H1 (cell line): Measurements from ENCODE around the gene SRSF7. TPM values are rescaled to one million over a fixed set of nuclear protein-coding genes. Genes with fewer than 3 reads are reported as not detected.

ENCODE experiments used
- CTCF ChIA-PET: fragments of 300-600 bp; sonication (Branson Sonifier 250); formaldehyde crosslinking; loops from one replicate; lab custom pipeline; 2021; ENCODE audit not compliant: partially characterized antibody; lab: Charles Lee
- POLR2A ChIA-PET: fragments of 300-600 bp; sonication (Branson Sonifier 250); formaldehyde crosslinking; loops from one replicate; lab custom pipeline; 2021; ENCODE audit warnings: inconsistent platforms; ENCODE audit not compliant: partially characterized antibody; lab: Charles Lee
- DNase-seq, 2 experiments: peaks; one replicate each; pipeline versions ENCODE4 v3.0.0 to v3.0.0-alpha.2; 2010 to 2022; ENCODE audit warnings: low spot score in 2 of 2, low read depth in 1 of 2, mixed read lengths in 1 of 2
- FAIRE-seq: peaks from 2 replicates; lab custom pipeline; 2011; peaks lifted over from hg19 to GRCh38; lab: Jason Lieb, UNC
- H2AFZ ChIP-seq: 2 replicates; pipeline ENCODE4 v1.8.1; 2012; ENCODE audit warnings: low read length, inconsistent platforms
- H2AK5ac ChIP-seq: 2 replicates; pipeline ENCODE4 v1.6.1; 2013; ENCODE audit warnings: low read depth, low read length
- H2BK120ac ChIP-seq: replicated peaks from 2 replicates; pipeline ENCODE3; 2013; ENCODE audit warnings: low read depth, low read length, inconsistent platforms
- H2BK12ac ChIP-seq: 2 replicates; pipeline ENCODE4 v1.6.1; 2013; ENCODE audit warnings: low read depth, low read length
- H2BK15ac ChIP-seq: 2 replicates; pipeline ENCODE4 v1.6.1; 2013; ENCODE audit warnings: low read length
- H2BK20ac ChIP-seq: 2 replicates; pipeline ENCODE4 v1.6.1; 2013; ENCODE audit warnings: low read length
- H2BK5ac ChIP-seq: 2 replicates; pipeline ENCODE4 v1.6.1; 2013; ENCODE audit warnings: low read depth, low read length
- H3K14ac ChIP-seq: 2 replicates; pipeline ENCODE4 v1.6.1; 2013; ENCODE audit warnings: inconsistent platforms; ENCODE audit not compliant: insufficient read length
- H3K18ac ChIP-seq: 2 replicates; pipeline ENCODE4 v1.6.1; 2013; ENCODE audit warnings: low read length; ENCODE audit errors: extremely low read depth
- H3K23ac ChIP-seq: 2 replicates; pipeline ENCODE4 v1.6.1; 2013; ENCODE audit warnings: inconsistent platforms; ENCODE audit not compliant: insufficient read length
- H3K23me2 ChIP-seq: 2 replicates; pipeline ENCODE4 v1.6.1; 2013; ENCODE audit warnings: low read depth, low read length
- H3K27ac ChIP-seq: 2 replicates; pipeline ENCODE4 v1.6.1; 2011; ENCODE audit warnings: low read depth, low read length, inconsistent platforms
- H3K27me3 ChIP-seq, 4 experiments: replicated peaks in 1 of 4; 1 replicate in 1 of 4; 2 replicates in 3 of 4; pipeline versions ENCODE4 v1.6.1 to v1.8.1; 2011 to 2013; ENCODE audit warnings: low read length in 3 of 4, mild to moderate bottlenecking in 3 of 4, inconsistent platforms in 2 of 4, mixed read lengths in 2 of 4, moderate library complexity in 1 of 4; ENCODE audit not compliant: control insufficient read depth in 3 of 4, insufficient read depth in 3 of 4; ENCODE audit errors: extremely low read depth in 1 of 4
- H3K36me3 ChIP-seq, 4 experiments: 2 replicates each; pipeline versions ENCODE4 v1.6.1 to v1.8.1; 2011 to 2013; ENCODE audit warnings: mild to moderate bottlenecking in 4 of 4, low read length in 3 of 4, moderate library complexity in 2 of 4, control low read depth in 1 of 4, inconsistent platforms in 1 of 4; ENCODE audit not compliant: insufficient read depth in 4 of 4, control insufficient read depth in 2 of 4
- H3K4ac ChIP-seq: replicated peaks from 2 replicates; pipeline ENCODE3; 2013; ENCODE audit warnings: low read length, low read depth, mixed read lengths, inconsistent platforms; ENCODE audit not compliant: insufficient read length
- H3K4me1 ChIP-seq, 4 experiments: replicated peaks in 1 of 4; 1 replicate in 1 of 4; 2 replicates in 3 of 4; pipeline versions ENCODE4 v1.6.1 to v1.8.1; 2011 to 2013; ENCODE audit warnings: low read length in 3 of 4, inconsistent platforms in 2 of 4, mixed read lengths in 1 of 4; ENCODE audit not compliant: insufficient read depth in 4 of 4, control insufficient read depth in 3 of 4
- H3K4me2 ChIP-seq, 2 experiments: 2 replicates each; pipeline versions ENCODE4 v1.6.1 to v1.8.1; 2011 to 2013; ENCODE audit warnings: low read depth in 2 of 2, low read length in 2 of 2, control low read depth in 1 of 2, inconsistent platforms in 1 of 2, mild to moderate bottlenecking in 1 of 2; ENCODE audit not compliant: insufficient read depth in 1 of 2
- H3K4me3 ChIP-seq, 4 experiments: fragments of 200-600, 300-600 bp in 1 of 4; sonication (generic), shearing (Covaris generic), sonication (Bioruptor Twin) in 1 of 4; 2 replicates each; pipeline versions ENCODE4 v1.5.1 to v1.8.1; 2011 to 2016; ENCODE audit warnings: low read length in 4 of 4, low read depth in 3 of 4, control low read depth in 2 of 4, inconsistent platforms in 2 of 4, mild to moderate bottlenecking in 2 of 4, mixed read lengths in 1 of 4, moderate library complexity in 1 of 4; ENCODE audit not compliant: insufficient read depth in 2 of 4; ENCODE audit errors: extremely low read depth in 1 of 4
- H3K56ac ChIP-seq: replicated peaks from 2 replicates; pipeline ENCODE3; 2013; ENCODE audit warnings: low read depth, mild to moderate bottlenecking, mixed read lengths, low read length, inconsistent platforms; ENCODE audit not compliant: insufficient read length
- H3K79me1 ChIP-seq: 2 replicates; pipeline ENCODE4 v1.6.1; 2013; ENCODE audit warnings: low read depth, low read length, control low read depth
- H3K79me2 ChIP-seq, 2 experiments: 2 replicates each; pipeline versions ENCODE4 v1.6.1 to v1.8.1; 2012 to 2013; ENCODE audit warnings: low read length in 2 of 2, mild to moderate bottlenecking in 2 of 2, inconsistent platforms in 1 of 2; ENCODE audit not compliant: insufficient read depth in 2 of 2, control insufficient read depth in 1 of 2
- H3K9ac ChIP-seq, 4 experiments: replicated peaks in 1 of 4; 1 replicate in 1 of 4; 2 replicates in 3 of 4; pipeline versions ENCODE4 v1.6.1 to v1.8.1; 2011 to 2013; ENCODE audit warnings: low read depth in 3 of 4, low read length in 3 of 4, control low read depth in 2 of 4, mild to moderate bottlenecking in 2 of 4, moderate library complexity in 2 of 4, inconsistent platforms in 1 of 4; ENCODE audit errors: extremely low read depth in 1 of 4
- H3K9me3 ChIP-seq, 2 experiments: 2 replicates each; pipeline versions ENCODE4 v1.6.1 to v1.8.1; 2012 to 2013; ENCODE audit warnings: mild to moderate bottlenecking in 2 of 2, moderate library complexity in 2 of 2, control low read depth in 1 of 2, inconsistent platforms in 1 of 2, low read depth in 1 of 2, low read length in 1 of 2, mixed read lengths in 1 of 2; ENCODE audit not compliant: insufficient read depth in 2 of 2
- H4K20me1 ChIP-seq, 2 experiments: replicated peaks in 1 of 2; 2 replicates each; pipeline versions ENCODE3 to v1.8.1; 2011 to 2013; ENCODE audit warnings: inconsistent platforms in 2 of 2, low read length in 2 of 2, mild to moderate bottlenecking in 1 of 2; ENCODE audit not compliant: insufficient read depth in 2 of 2, control insufficient read depth in 1 of 2
- H4K5ac ChIP-seq: 2 replicates; pipeline ENCODE4 v1.6.1; 2013; ENCODE audit warnings: low read length, low read depth, mixed read lengths, inconsistent platforms; ENCODE audit not compliant: insufficient read length
- H4K8ac ChIP-seq: 2 replicates; pipeline ENCODE4 v1.8.0; 2013; ENCODE audit warnings: mild to moderate bottlenecking, moderate library complexity, low read length, inconsistent platforms; ENCODE audit not compliant: insufficient read depth; ENCODE audit errors: extremely low read depth
- H4K91ac ChIP-seq: replicated peaks from 2 replicates; pipeline ENCODE3; 2013; ENCODE audit warnings: low read length, mixed read lengths, inconsistent platforms; ENCODE audit not compliant: insufficient read length
- ATF2 ChIP-seq: IDR thresholded peaks from 2 replicates; pipeline ENCODE4 v1.6.1; 2012; ENCODE audit warnings: low read length, inconsistent platforms
- BACH1 ChIP-seq: IDR thresholded peaks from 2 replicates; pipeline ENCODE4 v1.6.1; 2012; ENCODE audit warnings: low read length, improper control_type of control experiment
- CEBPB ChIP-seq: IDR thresholded peaks from 2 replicates; pipeline ENCODE4 v1.6.1; 2012; ENCODE audit warnings: low read depth, low read length
- CTBP2 ChIP-seq: IDR thresholded peaks from 2 replicates; pipeline ENCODE4 v1.7.0; 2011; ENCODE audit warnings: borderline replicate concordance, mild to moderate bottlenecking, moderate library complexity, mixed read lengths, low read length; ENCODE audit not compliant: insufficient read depth, insufficient read length
- HDAC2 ChIP-seq, 2 experiments: fragments of 300-600 bp in 1 of 2; sonication (generic) in 1 of 2; IDR thresholded peaks; 2 replicates each; pipeline ENCODE4 v1.6.1; 2011 to 2012; ENCODE audit warnings: low read depth in 2 of 2, low read length in 2 of 2, mild to moderate bottlenecking in 2 of 2, moderate library complexity in 2 of 2, borderline replicate concordance in 1 of 2, inconsistent platforms in 1 of 2
- JUND ChIP-seq: IDR thresholded peaks from 2 replicates; pipeline ENCODE4 v1.6.1; 2011; ENCODE audit warnings: mild to moderate bottlenecking, improper control_type of control experiment, low read length
- KDM1A ChIP-seq: fragments of 200-600, 300-600 bp; sonication (generic); IDR thresholded peaks from 2 replicates; pipeline ENCODE4 v1.7.1; 2016; ENCODE audit warnings: mild to moderate bottlenecking, low read length, borderline replicate concordance
- RBBP5 ChIP-seq: IDR thresholded peaks from 2 replicates; pipeline ENCODE4 v1.7.1; 2012; ENCODE audit warnings: low read depth, mild to moderate bottlenecking, inconsistent platforms, low read length, moderate library complexity, borderline replicate concordance
- RNF2 ChIP-seq: fragments of 200-900, 300-1000 bp; sonication (generic); IDR thresholded peaks from 2 replicates; pipeline ENCODE4 v1.7.1; 2016; ENCODE audit warnings: borderline replicate concordance, low read depth, mild to moderate bottlenecking, antibody characterized with exemption, low read length; ENCODE audit not compliant: poor library complexity, severe bottlenecking; ENCODE audit errors: missing control alignments
- WGBS, 2 experiments: shearing (Covaris generic) in 1 of 2; methylation state at CpG; one replicate each; pipeline versions ENCODE4 v1.1.6 to v1.1.7; 2013 to 2015; ENCODE audit warnings: low lambda C conversion rate in 2 of 2, mixed read lengths in 2 of 2, inconsistent platforms in 1 of 2, low coverage in 1 of 2, missing lambda C conversion rate in 1 of 2; ENCODE audit not compliant: insufficient replicate concordance in 2 of 2, insufficient coverage in 1 of 2, insufficient read length in 1 of 2; ENCODE audit errors: extremely low coverage in 1 of 2, missing lambda C conversion rate in 1 of 2; 5-methylcytosine and 5-hydroxymethylcytosine counted together
- polyA plus RNA-seq, 7 experiments: library from polyadenylated mRNA; depleted of rRNA in 3 of 7; stranded (reverse) in 5 of 7; unstranded in 2 of 7; fragments of >200 nt in 5 of 7; fragments of 200-250 nt in 2 of 7; gene quantifications; 1 replicate in 5 of 7; 2 replicates in 1 of 7; 4 replicates in 1 of 7; pipeline versions ENCODE4 v1.2.1 to v1.2.3, GENCODE V29; 2011 to 2013; ENCODE audit warnings: missing spikeins in 2 of 7, mixed read lengths in 2 of 7
- total RNA-seq: library from RNA; stranded (reverse); fragmentation: NEBNext Ultra II Directional; extraction: Animal tissue kit (Norgen Biotek cat#: 25700); gene quantifications from 2 replicates; pipeline ENCODE4 v1.2.1, GENCODE V29; 2021

The SRSF7 gene
- total and polyA plus RNA-seq, 2 of the 8 experiments (the other 6 are each of a cell fraction or from before 2014, with no cell fraction given): 370 to 415 TPM

DNA sequence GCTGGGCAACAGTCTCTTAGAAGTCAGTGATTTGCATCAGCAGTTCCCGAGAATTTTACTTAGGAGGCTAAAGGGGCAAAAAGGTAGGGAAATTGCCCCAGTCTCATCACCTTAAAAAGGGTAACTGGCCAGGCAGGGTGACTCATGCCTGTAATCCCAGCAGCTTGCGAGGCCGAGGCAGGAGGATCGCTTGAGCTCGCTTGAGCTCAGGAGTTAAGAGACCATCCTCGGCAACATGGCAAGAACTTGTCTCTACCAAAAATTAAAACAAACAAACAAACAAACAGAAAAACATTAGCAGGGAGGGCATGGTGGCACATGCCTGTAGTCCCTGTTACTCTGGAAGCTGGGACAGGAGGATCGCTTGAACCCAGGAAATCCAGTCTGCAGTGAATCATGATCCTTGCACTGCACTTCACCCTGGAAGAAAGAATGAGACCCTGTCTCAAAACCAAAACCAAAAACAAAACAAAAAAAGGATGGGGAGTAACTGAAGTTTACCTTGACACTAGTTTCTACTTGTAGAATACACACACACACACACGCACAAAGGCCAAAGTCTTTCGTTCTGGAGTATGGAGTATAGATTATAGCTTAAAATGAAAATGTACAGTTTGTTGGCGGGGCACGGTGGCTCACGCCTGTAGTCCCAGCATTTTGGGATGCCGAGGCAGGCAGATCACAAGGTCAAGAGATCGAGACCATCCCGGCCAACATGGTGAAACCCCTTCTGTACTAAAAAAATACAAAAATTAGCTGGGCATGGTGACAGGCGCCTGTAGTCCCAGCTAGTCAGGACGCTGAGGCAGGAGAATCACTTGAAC is 24.1 kb upstream of the SRSF7 start:
- H3K4me3 ChIP-seq: no peak overlapping the region
- H2BK15ac ChIP-seq: no peak overlapping the region
- H3K23ac ChIP-seq: no peak overlapping the region
- H3K4me2 ChIP-seq: no peak overlapping the region
- H3K56ac ChIP-seq: no peak overlapping the region
- H4K91ac ChIP-seq: no peak overlapping the region
- no peak overlapping the region for H3K9ac ChIP-seq
- H3K36me3 ChIP-seq: no peaks in the 10 kb centered on the region
- H3K4ac ChIP-seq: no peak overlapping the region
- no peak overlapping the region for H3K18ac ChIP-seq
- no peak overlapping the region for H3K27ac ChIP-seq
- no peaks in the 10 kb centered on the region for H3K23me2 ChIP-seq
- no peaks in the 10 kb centered on the region for H3K9me3 ChIP-seq
- H2BK12ac ChIP-seq: no peak overlapping the region
- no peak overlapping the region for H2BK20ac ChIP-seq
- H2AFZ ChIP-seq: no peak overlapping the region; the same call in 1 of the 2 replicates
- no peaks in the 10 kb centered on the region for H4K20me1 ChIP-seq
- FAIRE-seq: no peak
- no peak overlapping the region for H2AK5ac ChIP-seq
- H4K5ac ChIP-seq: no peak overlapping the region
- H2BK5ac ChIP-seq: no peak overlapping the region
- ChIA-PET CTCF (interaction anchor here (0.8 to 1.4 kb wide), 3 partner anchors 12 to 263 kb away, joined by 4 to 5 read pairs (median 4); no protein-coding TSS in a partner anchor), POLR2A (interaction anchor here (8.9 kb wide), 1 partner anchor 26 kb away, joined by 124 read pairs; the partner anchor contains the start of gene SRSF7)
- H3K27me3 ChIP-seq: no peaks in the 10 kb centered on the region; a peak in 2 of 7 replicates
- WGBS, 2 experiments: 90% methylated on average over 16 of the region's 17 CpGs; no CpG with 5 or more reads in 1 of the 2 experiments
- H3K14ac ChIP-seq: no peak overlapping the region
- H3K79me1 ChIP-seq: 0 out of 2 replicates have a peak, but pooled peaks cover 5% of the 10 kb centered on the region
- no peak overlapping the region for H2BK120ac ChIP-seq
- no peak overlapping the region for H4K8ac ChIP-seq
- no peaks in the 10 kb centered on the region; a peak in 1 of 4 replicates for H3K79me2 ChIP-seq
- H3K4me1 ChIP-seq: no peaks in the 10 kb centered on the region
- DNase-seq: no peak
- TF ChIP-seq JUND (no peak), BACH1 (no peak), RBBP5 (no peak), CTBP2 (no peak), RNF2 (no peak), HDAC2 (IDR thresholded peaks at IDR 0.05; ENCODE audit: borderline replicate concordance in 1 of 2, low read depth in 2 of 2, low read length in 2 of 2) (no peak), KDM1A (no peak), ATF2 (no peak), CEBPB (no peak)
